HL-60 (cell line): Measurements from ENCODE around the gene FASTKD1.
"Not testable (repeated sequence)": the region's sequence is repeated elsewhere in the genome, so short reads cannot be mapped to it uniquely, and the experiment has no call there.

Experiments used
- DNase-seq, 2 experiments: peaks; one replicate each; pipeline ENCODE4 v3.0.0-alpha.2; 2010 to 2020; ENCODE audit warnings: low read depth in 1 of 2, low spot score in 1 of 2
- H3K27ac ChIP-seq: fragments of 250-450 bp; sonication (Bioruptor Pico); replicated peaks from 2 replicates; pipeline ENCODE4 v1.5.1; 2020; ENCODE audit warnings: mild to moderate bottlenecking, moderate library complexity
- H3K27me3 ChIP-seq: fragments of 250-450 bp; sonication (Bioruptor Pico); 2 replicates; pipeline ENCODE4 v1.5.1; 2021; ENCODE audit warnings: mild to moderate bottlenecking, moderate library complexity; ENCODE audit not compliant: insufficient read depth, poor library complexity, severe bottlenecking
- H3K4me3 ChIP-seq: replicated peaks from 2 replicates; pipeline ENCODE4 v1.5.1; 2011; ENCODE audit warnings: mild to moderate bottlenecking, control low read depth, low read length; ENCODE audit not compliant: insufficient read depth
- GABPA ChIP-seq: IDR thresholded peaks from 2 replicates; pipeline ENCODE4 v1.6.1; 2012; ENCODE audit warnings: low read depth
- POLR2AphosphoS5 ChIP-seq: IDR thresholded peaks from 2 replicates; pipeline ENCODE4 v1.6.1; 2012; ENCODE audit warnings: low read depth
- REST ChIP-seq: IDR thresholded peaks from 2 replicates; pipeline ENCODE4 v1.6.1; 2012; ENCODE audit warnings: low read depth; ENCODE audit not compliant: insufficient replicate concordance
- SPI1 ChIP-seq: IDR thresholded peaks from 2 replicates; pipeline ENCODE4 v1.6.1; 2012; ENCODE audit warnings: low read depth, mild to moderate bottlenecking, borderline replicate concordance
- TF ChIP-seq, protein P1 (sequence below): IDR thresholded peaks from one replicate; pipeline ENCODE4 v1.5.1; 2011; ENCODE audit warnings: low read length, control low read depth, inconsistent platforms; ENCODE audit not compliant: insufficient read depth

FASTKD1 gene

GRCh38 chr2:169619946-169620345 lies 46.3 kb upstream of the FASTKD1 start:
- TF ChIP-seq SPI1 (no peak), REST (no peak), POLR2AphosphoS5 (no peak), GABPA (no peak)
- TF ChIP-seq, protein P1, sequence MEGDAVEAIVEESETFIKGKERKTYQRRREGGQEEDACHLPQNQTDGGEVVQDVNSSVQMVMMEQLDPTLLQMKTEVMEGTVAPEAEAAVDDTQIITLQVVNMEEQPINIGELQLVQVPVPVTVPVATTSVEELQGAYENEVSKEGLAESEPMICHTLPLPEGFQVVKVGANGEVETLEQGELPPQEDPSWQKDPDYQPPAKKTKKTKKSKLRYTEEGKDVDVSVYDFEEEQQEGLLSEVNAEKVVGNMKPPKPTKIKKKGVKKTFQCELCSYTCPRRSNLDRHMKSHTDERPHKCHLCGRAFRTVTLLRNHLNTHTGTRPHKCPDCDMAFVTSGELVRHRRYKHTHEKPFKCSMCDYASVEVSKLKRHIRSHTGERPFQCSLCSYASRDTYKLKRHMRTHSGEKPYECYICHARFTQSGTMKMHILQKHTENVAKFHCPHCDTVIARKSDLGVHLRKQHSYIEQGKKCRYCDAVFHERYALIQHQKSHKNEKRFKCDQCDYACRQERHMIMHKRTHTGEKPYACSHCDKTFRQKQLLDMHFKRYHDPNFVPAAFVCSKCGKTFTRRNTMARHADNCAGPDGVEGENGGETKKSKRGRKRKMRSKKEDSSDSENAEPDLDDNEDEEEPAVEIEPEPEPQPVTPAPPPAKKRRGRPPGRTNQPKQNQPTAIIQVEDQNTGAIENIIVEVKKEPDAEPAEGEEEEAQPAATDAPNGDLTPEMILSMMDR, result no peak
- H3K4me3 ChIP-seq, result no peak overlapping the region
- no peak overlapping the region for H3K27ac ChIP-seq
- DNase-seq, result no peak
- no peaks in the 10 kb centered on the region for H3K27me3 ChIP-seq

DNA sequence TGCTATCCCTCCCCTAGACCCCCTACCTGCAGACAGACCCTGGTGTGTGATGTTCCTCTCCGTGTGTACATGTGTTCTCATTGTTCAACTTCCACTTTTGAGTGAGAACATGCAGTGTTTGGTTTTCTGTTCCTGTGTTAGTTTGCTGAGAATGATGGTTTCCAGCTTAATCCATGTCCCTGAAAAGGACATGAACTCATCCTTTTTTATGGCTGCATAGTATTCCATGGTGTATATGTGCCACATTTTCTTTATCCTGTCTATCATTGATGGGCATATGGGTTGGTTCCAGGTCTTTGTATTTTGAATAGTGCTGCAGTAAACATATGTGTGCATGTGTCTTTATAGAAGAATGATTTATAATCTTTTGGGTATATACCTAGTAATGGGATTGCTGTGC lies 42.3 kb upstream of the FASTKD1 start:
- H3K4me3 ChIP-seq, H3K27ac ChIP-seq, H3K27me3 ChIP-seq, DNase-seq: not testable (repeated sequence)

DNA sequence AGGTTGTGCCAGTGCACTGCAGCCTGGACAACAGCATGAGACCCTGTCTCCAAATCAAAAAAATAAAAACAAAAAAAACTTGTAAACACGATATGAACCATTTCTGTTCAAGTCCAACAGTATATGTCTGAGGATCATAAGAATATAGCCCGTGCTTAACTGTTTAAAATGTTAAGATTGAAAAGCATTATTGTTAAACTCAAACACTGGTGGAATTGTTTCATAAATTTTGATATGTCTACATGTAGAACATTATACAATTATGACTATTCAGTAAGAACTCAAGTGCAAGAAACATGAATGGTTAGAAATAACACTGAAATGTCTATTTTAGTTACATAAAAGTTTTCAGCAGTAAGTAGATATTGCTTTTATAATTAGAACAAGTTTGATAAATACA lies 40.2 kb upstream of the FASTKD1 start:
- no peak for DNase-seq
- TF ChIP-seq REST (no peak), GABPA (no peak), POLR2AphosphoS5 (no peak), SPI1 (no peak)
- TF ChIP-seq, protein P1, result no peak

DNA sequence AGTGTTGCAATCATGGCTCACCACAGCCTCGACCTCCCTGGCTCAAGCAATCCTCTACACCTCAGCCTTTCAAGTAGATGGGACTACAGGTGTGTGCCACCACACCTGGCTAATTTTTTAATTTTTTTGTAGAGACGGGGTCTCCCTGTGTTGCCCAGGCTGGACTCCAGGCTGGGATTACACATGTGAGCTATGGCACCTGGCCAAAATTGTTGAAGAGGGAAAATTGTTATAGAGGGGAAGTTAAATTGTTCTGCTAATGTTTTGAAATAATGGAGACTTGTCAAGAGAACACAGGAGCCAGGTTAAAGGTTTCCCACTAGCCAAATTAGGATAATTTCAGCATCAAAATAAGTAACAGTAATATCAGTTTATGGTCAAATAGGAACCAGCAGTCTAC lies 35.6 kb upstream of the FASTKD1 start:
- no peak overlapping the region for H3K27ac ChIP-seq
- no peaks in the 10 kb centered on the region for H3K27me3 ChIP-seq
- TF ChIP-seq SPI1 (no peak), GABPA (no peak), POLR2AphosphoS5 (no peak), REST (no peak)
- TF ChIP-seq, protein P1, result no peak
- DNase-seq, result peak in 1 of 2 experiments; percentile 7
- H3K4me3 ChIP-seq, result no peak overlapping the region

More for the DNA sequence above, 40.2 kb upstream of the FASTKD1 start:
- Histone ChIP-seq H3K4me3 (no peak overlapping the region), H3K27me3 (no peaks in the 10 kb centered on the region), H3K27ac (no peak overlapping the region)
